ENCODE data around the gene PER1. TPM values are rescaled to one million over a fixed set of nuclear protein-coding genes. Genes with fewer than 3 reads are reported as not detected.

PER1 gene
- total RNA-seq, 1 experiment from 2014 or later = 47.1 TPM

DNA sequence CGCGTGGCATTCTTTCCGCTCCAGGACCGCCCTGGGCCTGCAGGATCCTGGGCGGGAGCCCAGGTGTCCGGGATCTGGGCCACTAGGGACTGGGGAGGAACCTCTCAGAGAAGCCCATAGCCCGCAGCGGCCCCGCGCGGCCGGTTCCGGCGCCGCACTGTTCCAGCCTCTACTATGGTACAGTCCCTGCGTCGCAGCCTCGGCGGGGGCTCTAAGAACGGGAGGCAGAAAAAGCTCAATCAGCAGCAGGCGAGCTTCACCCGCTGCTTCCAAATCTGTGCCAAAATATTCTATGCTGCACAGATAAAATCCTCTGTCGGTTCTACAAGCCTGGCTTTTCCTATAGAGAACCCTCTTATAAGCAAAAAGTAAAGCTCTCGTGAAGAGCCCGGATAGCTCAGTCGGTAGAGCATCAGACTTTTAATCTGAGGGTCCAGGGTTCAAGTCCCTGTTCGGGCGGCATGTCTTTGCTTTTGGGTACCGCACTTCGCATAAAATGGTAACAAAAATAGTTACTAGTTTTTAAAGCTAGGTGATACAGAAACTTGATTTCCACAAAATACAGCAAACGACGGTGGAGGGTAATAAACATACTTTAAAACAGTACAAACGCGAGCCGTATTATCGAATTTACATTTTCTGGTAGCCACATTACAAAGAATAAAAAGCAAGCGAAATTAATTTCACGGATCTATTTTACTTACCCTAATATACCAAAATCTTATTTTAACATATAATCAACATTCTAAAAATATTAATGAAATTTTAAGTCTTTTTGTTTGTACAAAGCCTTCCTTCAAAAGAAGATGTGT, 33.2 kb downstream of the PER1 start:
- peak overlapping the region; percentile 68 for H3K4me3 ChIP-seq (ENCODE audit: low read depth, low read length, poor library complexity, severe bottlenecking)
- TF ChIP-seq CTCF (conservative IDR thresholded peaks at IDR 0.05; ENCODE audit: low read depth, low read length) (peak; percentile 99), EZH2 (IDR thresholded peaks at IDR 0.05; ENCODE audit: borderline replicate concordance, low read depth, low read length, poor library complexity, severe bottlenecking) (no peak)
- H3K27ac ChIP-seq (ENCODE audit: low read depth, low read length, poor library complexity, severe bottlenecking) = peak overlapping the region; percentile 29
- H3K4me1 ChIP-seq (ENCODE audit: insufficient read depth, low read length, poor library complexity, severe bottlenecking) = no peaks in the 10 kb centered on the region
- intact Hi-C loops (cut with micrococcal nuclease; ENCODE audit: unreplicated experiment) = loop anchor here (1.0 to 5.0 kb wide), 4 partner anchors 37 to 187 kb away; partner anchors contain the start of genes CNTROB and TRAPPC1
- ChIA-PET CTCF (interaction anchor here (0.6 to 2.7 kb wide), 10 partner anchors 19 to 425 kb away, joined by 3 to 17 read pairs (median 6); no protein-coding TSS in a partner anchor), POLR2A (ENCODE audit: low non-redundant PET) (interaction anchor here (0.6 to 1.9 kb wide), 5 partner anchors 19 to 433 kb away, joined by 3 to 25 read pairs (median 5); no protein-coding TSS in a partner anchor)
- no peaks in the 10 kb centered on the region for H3K36me3 ChIP-seq (ENCODE audit: insufficient read depth, low read length, poor library complexity, severe bottlenecking)
- DNase-seq (ENCODE audit: low spot score) = peak; percentile 93
- BruUV-seq (replicated peaks) = no TSS peak
- no peaks in the 10 kb centered on the region for H3K9me3 ChIP-seq (ENCODE audit: low read depth, low read length, poor library complexity, severe bottlenecking)
- no peaks in the 10 kb centered on the region for H3K27me3 ChIP-seq (replicated peaks; ENCODE audit: insufficient read depth, low read depth, low read length, poor library complexity)

GRCh38 chr17:8117980-8118768, 34.0 kb downstream of the PER1 start, which contains the start of gene ALOXE3:
ALOXE3 (minus strand) TSS chr17:8118514; CDS start chr17:8117990, 524 bp downstream.
- ChIA-PET POLR2A (ENCODE audit: low non-redundant PET) (interaction anchor here (0.8 kb wide), 1 partner anchor 24 kb away, joined by 25 read pairs; no protein-coding TSS in a partner anchor), CTCF (interaction anchor here (0.6 to 2.7 kb wide), 5 partner anchors 24 to 1106 kb away, joined by 3 to 17 read pairs (median 12); no protein-coding TSS in a partner anchor)
- no peaks in the 10 kb centered on the region for H3K36me3 ChIP-seq (ENCODE audit: insufficient read depth, low read length, poor library complexity, severe bottlenecking)
- intact Hi-C loops (cut with micrococcal nuclease; ENCODE audit: unreplicated experiment) = loop anchor here (5.0 kb wide), 3 partner anchors 36 to 186 kb away; partner anchors contain the start of genes CNTROB and TRAPPC1
- peak; percentile 56 for DNase-seq (ENCODE audit: low spot score)
- no peaks in the 10 kb centered on the region for H3K9me3 ChIP-seq (ENCODE audit: low read depth, low read length, poor library complexity, severe bottlenecking)
- H3K4me3 ChIP-seq (ENCODE audit: low read depth, low read length, poor library complexity, severe bottlenecking) = peak within 1 kb of the TSS; percentile 68
- BruUV-seq (replicated peaks) = no TSS peak
- peak within 1 kb of the TSS; percentile 29 for H3K27ac ChIP-seq (ENCODE audit: low read depth, low read length, poor library complexity, severe bottlenecking)
- no peaks in the 10 kb centered on the region for H3K27me3 ChIP-seq (replicated peaks; ENCODE audit: insufficient read depth, low read depth, low read length, poor library complexity)
- no peaks in the 10 kb centered on the region for H3K4me1 ChIP-seq (ENCODE audit: insufficient read depth, low read length, poor library complexity, severe bottlenecking)
- TF ChIP-seq EZH2 (IDR thresholded peaks at IDR 0.05; ENCODE audit: borderline replicate concordance, low read depth, low read length, poor library complexity, severe bottlenecking) (no peak), CTCF (conservative IDR thresholded peaks at IDR 0.05; ENCODE audit: low read depth, low read length) (no peak)

DNA sequence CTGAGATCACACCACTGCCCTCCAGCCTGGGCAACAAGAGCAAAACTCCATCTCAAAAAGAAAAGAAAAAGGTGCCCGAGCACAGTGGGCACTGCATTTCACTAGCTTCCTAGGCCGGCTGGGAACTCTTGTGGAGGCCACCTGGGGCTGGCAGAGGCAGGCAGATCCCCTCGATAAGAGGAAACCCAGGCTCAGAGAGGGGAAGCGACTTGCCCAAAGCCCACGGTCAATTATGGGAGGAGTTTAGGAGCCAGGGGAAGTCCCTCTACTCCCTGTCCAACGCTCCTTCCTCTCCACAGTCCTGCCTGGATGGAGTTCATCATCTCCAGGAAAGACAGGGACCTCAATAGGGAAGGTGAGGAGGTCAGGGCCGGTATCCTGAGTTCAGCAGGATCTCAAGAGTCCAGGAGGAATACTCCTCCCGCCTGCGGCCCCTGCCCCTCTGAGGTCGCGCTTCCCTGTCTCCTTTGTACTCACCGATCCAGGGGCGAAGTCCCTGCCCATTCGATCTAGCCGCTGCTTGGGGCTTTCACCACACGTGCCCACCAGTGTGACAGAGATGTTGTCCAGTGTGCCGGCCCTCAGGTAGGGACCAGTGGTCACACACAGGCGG, 34.7 kb downstream of the PER1 start:
- TF ChIP-seq CTCF (conservative IDR thresholded peaks at IDR 0.05; ENCODE audit: low read depth, low read length) (no peak), EZH2 (IDR thresholded peaks at IDR 0.05; ENCODE audit: borderline replicate concordance, low read depth, low read length, poor library complexity, severe bottlenecking) (no peak)
- H3K36me3 ChIP-seq (ENCODE audit: insufficient read depth, low read length, poor library complexity, severe bottlenecking) = no peaks in the 10 kb centered on the region
- BruUV-seq (replicated peaks) = no TSS peak
- H3K4me3 ChIP-seq (ENCODE audit: low read depth, low read length, poor library complexity, severe bottlenecking) = peak overlapping the region; percentile 68
- ChIA-PET POLR2A (ENCODE audit: low non-redundant PET) (no interaction called here), CTCF (interaction anchor here (0.6 to 2.7 kb wide), 3 partner anchors 24 to 1105 kb away, joined by 3 to 12 read pairs (median 3); no protein-coding TSS in a partner anchor)
- H3K27me3 ChIP-seq (replicated peaks; ENCODE audit: insufficient read depth, low read depth, low read length, poor library complexity) = no peaks in the 10 kb centered on the region
- H3K4me1 ChIP-seq (ENCODE audit: insufficient read depth, low read length, poor library complexity, severe bottlenecking) = no peaks in the 10 kb centered on the region
- intact Hi-C loops (cut with micrococcal nuclease; ENCODE audit: unreplicated experiment) = loop anchor here (5.0 kb wide), 3 partner anchors 35 to 185 kb away; partner anchors contain the start of genes CNTROB and TRAPPC1
- no peak for DNase-seq (ENCODE audit: low spot score)
- H3K9me3 ChIP-seq (ENCODE audit: low read depth, low read length, poor library complexity, severe bottlenecking) = no peaks in the 10 kb centered on the region
- H3K27ac ChIP-seq (ENCODE audit: low read depth, low read length, poor library complexity, severe bottlenecking) = no peak overlapping the region

Measured in A673 (cell line).